ENCODE results near the gene CACNA1I.

DNA sequence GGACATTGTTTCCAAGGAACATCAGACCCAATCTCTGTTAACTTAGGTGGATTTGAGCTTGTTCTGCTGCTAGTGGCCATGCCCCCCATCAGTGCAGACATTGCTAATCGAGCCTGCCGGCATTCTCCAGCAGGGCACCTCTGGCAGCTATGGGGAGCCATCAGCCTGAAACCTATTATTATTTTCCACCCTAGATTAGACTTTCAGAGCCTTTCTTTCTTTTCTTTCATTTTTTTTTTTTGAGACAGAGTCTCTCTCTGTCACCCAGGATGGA lies 4.9 kb downstream of the CACNA1I start:
- TF ChIP-seq CTCF (conservative IDR thresholded peaks at IDR 0.05 in 1 of 2, IDR thresholded peaks at IDR 0.05 in 1 of 2; ENCODE audit: extremely low read depth in 1 of 2, insufficient read depth in 1 of 2, low read depth in 1 of 2, low read length in 2 of 2), result no peak
- no peak for TF ChIP-seq EZH2 (IDR thresholded peaks at IDR 0.05; ENCODE audit: borderline replicate concordance, low read length)

All from mammary epithelial cell (primary cell).